Kidney (tissue), 22 donors: ENCODE measurements around the gene KRTAP6-2. TPM values are rescaled to one million over a fixed set of nuclear protein-coding genes. Genes with fewer than 3 reads are reported as not detected.

ENCODE experiments used
- DNase-seq, 5 donors: peaks; one replicate each; pipeline ENCODE4 v3.0.0-alpha.2; 2013 to 2020
- FAIRE-seq: peaks from 2 replicates; lab custom pipeline; 2012; peaks lifted over from hg19 to GRCh38; lab: Jason Lieb, UNC
- H3K27ac ChIP-seq, 2 donors: one replicate each; pipeline ENCODE4 v1.7.0; 2013; ENCODE audit warnings: low read depth in 2 of 2, low read length in 2 of 2, inconsistent platforms in 1 of 2
- H3K27me3 ChIP-seq: one replicate; pipeline ENCODE4 v1.7.1; 2013; ENCODE audit warnings: low read length, inconsistent platforms; ENCODE audit not compliant: control insufficient read depth, insufficient read depth
- H3K36me3 ChIP-seq, 3 donors: one replicate each; pipeline versions ENCODE4 v1.7.0 to v1.7.1; 2013; ENCODE audit warnings: low read length in 3 of 3, control low read depth in 1 of 3, inconsistent platforms in 1 of 3; ENCODE audit not compliant: insufficient read depth in 3 of 3, control insufficient read depth in 2 of 3
- H3K4me1 ChIP-seq, 3 donors: one replicate each; pipeline versions ENCODE4 v1.7.0 to v1.7.1; 2013; ENCODE audit warnings: low read length in 3 of 3, inconsistent platforms in 1 of 3, low read depth in 1 of 3; ENCODE audit not compliant: control insufficient read depth in 2 of 3, insufficient read depth in 2 of 3
- H3K4me3 ChIP-seq, 3 donors: one replicate each; pipeline versions ENCODE4 v1.7.0 to v1.8.1; 2013; ENCODE audit warnings: low read length in 3 of 3, control low read depth in 1 of 3, inconsistent platforms in 1 of 3
- H3K9ac ChIP-seq, 3 donors: one replicate each; pipeline versions ENCODE4 v1.7.0 to v1.7.1; 2013; ENCODE audit warnings: low read length in 3 of 3, control low read depth in 1 of 3, inconsistent platforms in 1 of 3
- H3K9me3 ChIP-seq, 3 donors: one replicate each; pipeline versions ENCODE4 v1.7.0 to v1.7.1; 2013; ENCODE audit warnings: low read length in 3 of 3, control low read depth in 1 of 3, inconsistent platforms in 1 of 3; ENCODE audit not compliant: control insufficient read depth in 2 of 3, insufficient read depth in 1 of 3
- CTCF ChIP-seq: IDR thresholded peaks from 3 replicates; pipeline ENCODE4 v1.5.1; 2012; ENCODE audit warnings: mild to moderate bottlenecking, moderate library complexity, borderline replicate concordance; ENCODE audit not compliant: insufficient read depth; ENCODE audit errors: extremely low read depth
- intact Hi-C: fragments of 100-400 bp; cut with DNase I; formaldehyde crosslinking; loops from one replicate; pipeline ENCODE4 v1.11.1; 2022
- long read RNA-seq, 10 donors: library from polyadenylated mRNA in 1 of 10; unstranded in 1 of 10; transcript quantifications; one replicate each; pipeline ENCODE4 v2.0.0 and lab custom pipeline, GENCODE V29; 2021 to 2026
- polyA plus RNA-seq: library from polyadenylated mRNA; stranded (reverse); fragments of 350-450 nt; fragmentation: Illumina TruSeq; extraction: RNeasy Lipid Tissue Mini Kit (QIAGEN cat#74804); gene quantifications from one replicate; pipeline ENCODE4 v1.2.3, GENCODE V29; 2014; ENCODE audit warnings: low read depth, low replicate concordance; ENCODE audit not compliant: insufficient read depth
- total RNA-seq: library from RNA; stranded (reverse); fragmentation: NEBNext Ultra II Directional; extraction: Animal tissue kit (Norgen Biotek cat#: 25700); gene quantifications from one replicate; pipeline ENCODE4 v1.2.1, GENCODE V29; 2021
- donor health status: control.
- donor health status: control.
- donor health status: control.
- donor health status: control.
- donor health status: control.
- donor health status: DM: yes; HTN: yes; CAD: no.
- donor health status: Normal renal cell carcinoma (clear cell type).

Gene KRTAP6-2, protein sequence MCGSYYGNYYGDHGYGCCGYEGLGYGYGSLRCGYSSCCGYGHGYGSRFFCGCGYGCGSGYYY
- not detected for total RNA-seq
- not detected for polyA plus RNA-seq
- long read RNA-seq, donor 1, result 0 reads
- long read RNA-seq, donor 2, result 0 reads
- long read RNA-seq, donor 3, result 0 reads
- long read RNA-seq, donor 4, result 0 reads
- long read RNA-seq, donor 5, result 0 reads
- long read RNA-seq, donor 6, result 0 reads
- long read RNA-seq, donor 7, result 0 reads
- long read RNA-seq, donor 8, result 0 reads
- long read RNA-seq, donor 9, result 0 reads
- long read RNA-seq, donor 10, result 0 reads

- FAIRE-seq, result no peak
- intact Hi-C loops, result no loop called here
These were observed at the start of gene KRTAP6-2 for GRCh38 chr21:30598802-30599201. KRTAP6-2 (minus strand) TSS chr21:30598902; CDS start chr21:30598874, 28 bp downstream.

DNA sequence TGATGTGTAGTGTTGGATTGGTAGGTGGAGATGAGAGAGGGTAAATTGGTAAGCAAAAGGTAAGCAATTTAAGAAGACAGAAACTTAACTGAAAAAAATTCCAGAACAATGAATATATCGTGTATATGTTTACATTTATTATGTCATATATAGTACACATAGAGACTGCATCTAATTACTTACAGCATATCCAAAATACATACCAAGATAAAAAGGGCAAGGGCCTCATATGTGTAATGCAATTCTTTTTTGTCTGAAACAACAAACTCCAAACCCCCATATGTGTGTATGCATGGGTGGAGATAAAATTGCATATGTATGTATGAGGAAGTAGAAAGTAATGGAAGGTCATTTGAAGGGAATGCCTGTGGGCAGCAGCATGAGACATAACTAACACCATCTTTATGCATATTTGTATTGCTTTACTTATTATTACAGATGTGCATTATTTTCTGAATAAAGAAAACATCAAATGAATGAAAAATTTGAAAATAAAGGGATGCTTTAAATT lies 48.3 kb upstream of the KRTAP6-2 start:
- Histone ChIP-seq H3K27me3 (no peaks in the 10 kb centered on the region), H3K4me1 (no peaks in the 10 kb centered on the region), H3K9ac (no peak overlapping the region), H3K27ac (no peak overlapping the region), H3K36me3 (no peaks in the 10 kb centered on the region), H3K9me3 (no peaks in the 10 kb centered on the region), H3K4me3 (no peak overlapping the region)
- FAIRE-seq, result no peak
- intact Hi-C loops, result no loop called here
- DNase-seq, result no peak
- no peak for TF ChIP-seq CTCF

More at GRCh38 chr21:30598802-30599201, at the start of gene KRTAP6-2:
- no peak for TF ChIP-seq CTCF
- Histone ChIP-seq H3K9me3 (no peaks in the 10 kb centered on the region), H3K27me3 (no peaks in the 10 kb centered on the region), H3K27ac (no peak within 1 kb of the TSS), H3K9ac (no peak within 1 kb of the TSS), H3K36me3 (no peaks in the 10 kb centered on the region), H3K4me3 (no peak within 1 kb of the TSS), H3K4me1 (no peaks in the 10 kb centered on the region)
- no peak for DNase-seq

- no peak for FAIRE-seq
- no peaks in the 10 kb centered on the region for H3K9me3 ChIP-seq
- TF ChIP-seq CTCF, result no peak
- H3K4me1 ChIP-seq, result no peaks in the 10 kb centered on the region
- DNase-seq, result no peak
- intact Hi-C loops, result no loop called here
- no peak within 1 kb of the TSS for H3K27ac ChIP-seq
- H3K9ac ChIP-seq, result no peak within 1 kb of the TSS
- H3K36me3 ChIP-seq, result no peaks in the 10 kb centered on the region
- no peak within 1 kb of the TSS for H3K4me3 ChIP-seq
- H3K27me3 ChIP-seq, result no peaks in the 10 kb centered on the region
These were observed 43.9 kb upstream of the KRTAP6-2 start, which contains the start of gene KRTAP20-3 for GRCh38 chr21:30642564-30642963. KRTAP20-3 (plus strand) TSS chr21:30642864.
